ENCODE data around the gene RELB.

Gene RELB

DNA sequence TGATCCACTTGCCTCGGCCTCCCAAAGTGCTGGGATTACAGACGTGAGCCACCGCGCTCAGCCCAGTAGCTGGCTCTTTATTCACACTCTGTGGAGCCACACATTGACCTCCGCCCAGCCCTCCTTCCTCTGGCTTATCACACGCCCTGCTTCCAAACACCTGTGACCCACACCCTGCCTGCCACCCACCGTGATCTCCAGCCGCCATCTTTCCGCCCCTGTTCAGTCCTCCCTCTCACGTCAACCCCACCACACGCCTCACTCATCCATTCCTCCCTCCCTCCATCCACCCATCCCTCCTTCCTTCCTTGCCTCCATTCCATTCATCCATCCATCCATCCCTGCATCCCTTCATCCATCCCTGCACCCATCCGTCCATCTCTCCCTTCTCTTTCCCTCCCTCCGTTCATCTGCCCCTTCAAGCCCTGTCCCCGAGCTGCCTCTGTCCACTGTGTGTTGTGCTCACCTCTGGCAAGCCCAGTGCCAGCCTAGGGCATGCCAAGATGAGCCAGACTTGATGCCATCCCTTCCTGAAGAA is 57.4 kb downstream of the RELB start:
- TF ChIP-seq, protein P1, sequence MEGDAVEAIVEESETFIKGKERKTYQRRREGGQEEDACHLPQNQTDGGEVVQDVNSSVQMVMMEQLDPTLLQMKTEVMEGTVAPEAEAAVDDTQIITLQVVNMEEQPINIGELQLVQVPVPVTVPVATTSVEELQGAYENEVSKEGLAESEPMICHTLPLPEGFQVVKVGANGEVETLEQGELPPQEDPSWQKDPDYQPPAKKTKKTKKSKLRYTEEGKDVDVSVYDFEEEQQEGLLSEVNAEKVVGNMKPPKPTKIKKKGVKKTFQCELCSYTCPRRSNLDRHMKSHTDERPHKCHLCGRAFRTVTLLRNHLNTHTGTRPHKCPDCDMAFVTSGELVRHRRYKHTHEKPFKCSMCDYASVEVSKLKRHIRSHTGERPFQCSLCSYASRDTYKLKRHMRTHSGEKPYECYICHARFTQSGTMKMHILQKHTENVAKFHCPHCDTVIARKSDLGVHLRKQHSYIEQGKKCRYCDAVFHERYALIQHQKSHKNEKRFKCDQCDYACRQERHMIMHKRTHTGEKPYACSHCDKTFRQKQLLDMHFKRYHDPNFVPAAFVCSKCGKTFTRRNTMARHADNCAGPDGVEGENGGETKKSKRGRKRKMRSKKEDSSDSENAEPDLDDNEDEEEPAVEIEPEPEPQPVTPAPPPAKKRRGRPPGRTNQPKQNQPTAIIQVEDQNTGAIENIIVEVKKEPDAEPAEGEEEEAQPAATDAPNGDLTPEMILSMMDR (conservative IDR thresholded peaks at IDR 0.05; ENCODE audit: low read depth, low read length), result no peak
- no peak overlapping the region for H3K4me3 ChIP-seq (ENCODE audit: low read depth, low read length)
- DNase-seq (ENCODE audit: low read depth), result no peak

DNA sequence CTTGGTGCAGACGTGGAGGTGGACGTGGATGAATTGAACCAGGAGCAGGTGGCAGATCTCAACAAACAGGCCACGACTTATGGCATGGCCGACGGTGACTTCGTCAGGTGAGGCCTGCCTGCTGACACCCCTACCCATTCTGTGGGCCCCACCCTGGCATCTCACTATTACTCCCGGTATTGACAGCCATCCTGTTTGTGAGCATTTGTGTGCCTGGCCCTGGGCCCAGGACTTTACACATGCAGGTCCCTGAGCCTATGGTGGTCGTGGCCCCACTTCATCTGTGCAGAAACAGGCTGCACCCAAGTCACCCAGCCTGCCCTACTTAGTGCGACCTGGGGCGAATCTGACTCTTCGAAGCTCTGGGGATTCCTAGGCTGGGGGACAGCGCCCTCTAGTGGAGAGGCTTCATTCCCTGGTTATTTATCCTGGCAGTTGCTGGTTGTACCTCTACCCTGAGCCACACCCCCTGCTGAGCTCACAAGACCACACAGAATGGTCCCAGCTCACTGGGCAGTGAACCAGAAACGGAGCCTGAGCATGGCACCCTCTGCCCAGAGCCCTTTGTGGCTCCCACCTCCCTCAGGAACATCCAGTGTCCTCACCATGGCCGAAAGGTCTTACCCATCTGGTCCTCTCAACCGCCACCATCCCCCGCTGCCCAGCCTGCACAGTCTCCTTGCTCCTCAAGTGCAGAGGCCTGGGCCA is 58.1 kb downstream of the RELB start:
- TF ChIP-seq, protein P1 (conservative IDR thresholded peaks at IDR 0.05; ENCODE audit: low read depth, low read length), result peak; percentile 90
- peak; percentile 87 for DNase-seq (ENCODE audit: low read depth)
- H3K4me3 ChIP-seq (ENCODE audit: low read depth, low read length), result no peak overlapping the region

DNA sequence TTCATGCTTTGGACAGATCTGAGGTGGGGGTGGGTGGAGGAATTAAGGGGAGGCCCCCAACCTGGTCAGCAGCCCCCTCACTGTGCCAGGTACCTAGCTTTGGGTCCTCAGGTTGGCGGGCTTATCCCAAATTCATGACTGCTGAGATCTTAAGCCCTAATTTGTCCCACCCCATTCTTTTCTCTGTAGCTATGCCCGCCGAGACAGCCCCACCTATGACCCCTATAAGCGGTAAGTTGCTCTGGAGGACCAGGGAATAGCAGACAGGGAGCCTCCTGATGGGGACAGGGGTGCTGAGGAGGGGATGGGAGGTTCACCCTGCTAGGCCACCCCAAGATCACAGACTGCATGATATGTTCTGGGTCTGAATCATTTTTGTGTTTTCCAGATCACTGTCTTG is 60.7 kb downstream of the RELB start:
- TF ChIP-seq, protein P1 (conservative IDR thresholded peaks at IDR 0.05; ENCODE audit: low read depth, low read length), result no peak
- no peak overlapping the region for H3K4me3 ChIP-seq (ENCODE audit: low read depth, low read length)
- no peak for DNase-seq (ENCODE audit: low read depth)

DNA sequence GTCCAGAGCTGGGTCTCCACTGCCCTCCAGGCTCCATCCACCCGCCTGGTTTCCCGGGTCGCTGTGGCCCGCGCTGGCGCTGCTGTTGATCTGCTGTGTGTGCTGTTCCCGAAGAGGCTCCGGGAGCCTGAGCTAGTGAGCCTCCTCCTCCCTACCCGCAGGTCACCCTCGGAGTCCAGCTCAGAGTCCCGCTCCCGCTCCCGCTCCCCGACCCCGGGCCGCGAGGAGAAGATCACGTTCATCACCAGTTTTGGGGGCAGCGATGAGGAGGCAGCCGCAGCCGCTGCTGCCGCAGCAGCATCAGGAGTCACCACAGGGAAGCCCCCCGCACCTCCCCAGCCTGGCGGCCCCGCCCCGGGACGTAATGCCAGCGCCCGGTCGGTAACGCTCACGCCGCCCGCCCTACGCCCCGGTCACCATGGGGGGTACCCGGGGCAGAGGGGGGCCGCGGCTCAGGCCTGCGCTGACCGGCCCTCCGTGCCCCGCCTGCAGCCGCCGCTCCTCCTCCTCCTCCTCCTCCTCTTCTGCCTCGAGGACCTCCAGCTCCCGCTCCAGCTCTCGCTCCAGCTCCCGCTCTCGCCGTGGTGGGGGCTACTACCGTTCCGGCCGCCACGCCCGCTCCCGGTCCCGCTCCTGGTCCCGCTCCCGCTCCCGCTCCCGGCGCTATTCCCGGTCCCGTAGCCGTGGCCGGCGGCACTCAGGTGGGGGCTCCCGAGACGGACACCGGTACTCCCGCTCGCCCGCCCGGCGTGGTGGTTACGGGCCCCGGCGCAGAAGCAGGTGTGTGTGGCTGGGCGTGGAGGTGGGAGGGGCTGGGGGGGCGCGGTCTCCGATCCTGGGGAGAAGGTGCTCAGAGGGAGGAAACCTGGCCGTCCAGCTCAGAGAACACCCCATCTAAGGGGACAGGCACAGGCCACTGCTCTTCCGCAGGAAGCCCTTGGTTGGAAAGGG is 62.9 kb downstream of the RELB start:
- H3K4me3 ChIP-seq (ENCODE audit: low read depth, low read length), result no peak overlapping the region
- TF ChIP-seq, protein P1 (conservative IDR thresholded peaks at IDR 0.05; ENCODE audit: low read depth, low read length), result no peak
- no peak for DNase-seq (ENCODE audit: low read depth)

DNA sequence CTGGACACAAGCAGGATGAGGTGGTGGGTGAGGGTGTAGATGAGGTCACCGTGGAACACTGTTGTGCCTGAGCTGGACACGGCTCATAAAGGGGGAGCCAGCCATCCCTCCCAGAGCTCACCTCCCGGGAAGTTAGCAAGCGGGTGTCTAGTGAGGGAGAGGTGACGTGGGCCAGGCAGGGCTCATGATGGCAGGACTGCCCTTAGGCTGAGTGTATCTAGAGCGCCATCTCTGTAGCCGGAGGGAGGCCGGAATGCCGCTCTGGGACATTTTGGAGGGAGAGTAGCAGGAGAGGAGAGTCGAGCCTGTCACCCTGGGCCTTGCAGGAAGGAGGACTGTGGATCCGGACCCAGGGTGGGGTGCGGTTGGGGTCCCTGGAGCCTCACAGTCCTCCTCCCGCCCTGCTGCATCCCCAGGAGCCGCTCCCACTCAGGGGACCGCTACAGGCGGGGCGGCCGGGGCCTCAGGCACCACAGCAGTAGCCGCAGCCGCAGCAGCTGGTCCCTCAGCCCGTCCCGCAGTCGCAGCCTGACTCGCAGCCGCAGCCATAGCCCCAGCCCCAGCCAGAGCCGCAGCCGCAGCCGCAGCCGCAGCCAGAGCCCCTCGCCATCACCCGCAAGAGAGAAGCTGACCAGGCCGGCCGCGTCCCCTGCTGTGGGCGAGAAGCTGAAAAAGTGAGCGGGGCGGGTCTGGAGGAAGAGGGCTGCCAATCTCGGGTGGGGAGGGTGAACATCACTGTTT is 65.8 kb downstream of the RELB start:
- DNase-seq (ENCODE audit: low read depth), result no peak
- TF ChIP-seq, protein P1 (conservative IDR thresholded peaks at IDR 0.05; ENCODE audit: low read depth, low read length), result no peak
- H3K4me3 ChIP-seq (ENCODE audit: low read depth, low read length), result no peak overlapping the region

DNA sequence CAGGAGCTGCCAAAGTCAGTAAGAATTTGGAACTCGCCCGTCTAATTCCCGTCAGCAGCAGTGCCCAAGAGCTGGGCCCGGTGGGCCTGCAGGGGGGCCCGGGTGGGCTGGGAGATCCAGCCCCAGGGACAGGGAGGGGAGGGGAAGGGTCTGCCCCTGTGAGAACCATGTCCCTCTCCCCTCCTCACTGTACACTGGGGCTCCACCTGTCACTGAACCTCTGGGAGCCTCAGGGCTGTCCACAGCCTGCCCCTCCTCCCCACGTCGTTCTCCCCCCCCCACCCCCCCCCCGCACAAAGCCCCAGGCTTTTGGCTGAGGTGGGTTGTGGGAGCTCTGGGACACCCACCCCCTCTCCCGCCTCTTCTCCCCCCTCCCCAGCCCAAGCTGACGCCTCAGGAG is 66.8 kb downstream of the RELB start:
- no peak for DNase-seq (ENCODE audit: low read depth)
- TF ChIP-seq, protein P1 (conservative IDR thresholded peaks at IDR 0.05; ENCODE audit: low read depth, low read length), result no peak
- no peak overlapping the region for H3K4me3 ChIP-seq (ENCODE audit: low read depth, low read length)
